Dedifferentiated amniotic fluid mesenchymal stem cell (primary cell): ENCODE measurements around the gene R3HDM2.
A peak's percentile ranks its signal among the peaks of the same experiment; 100 is the strongest.

Source experiments
- DNase-seq: peaks from one replicate; pipeline ENCODE4 v3.0.0-alpha.2; 2016; ENCODE audit errors: extremely low spot score

R3HDM2 gene

DNA sequence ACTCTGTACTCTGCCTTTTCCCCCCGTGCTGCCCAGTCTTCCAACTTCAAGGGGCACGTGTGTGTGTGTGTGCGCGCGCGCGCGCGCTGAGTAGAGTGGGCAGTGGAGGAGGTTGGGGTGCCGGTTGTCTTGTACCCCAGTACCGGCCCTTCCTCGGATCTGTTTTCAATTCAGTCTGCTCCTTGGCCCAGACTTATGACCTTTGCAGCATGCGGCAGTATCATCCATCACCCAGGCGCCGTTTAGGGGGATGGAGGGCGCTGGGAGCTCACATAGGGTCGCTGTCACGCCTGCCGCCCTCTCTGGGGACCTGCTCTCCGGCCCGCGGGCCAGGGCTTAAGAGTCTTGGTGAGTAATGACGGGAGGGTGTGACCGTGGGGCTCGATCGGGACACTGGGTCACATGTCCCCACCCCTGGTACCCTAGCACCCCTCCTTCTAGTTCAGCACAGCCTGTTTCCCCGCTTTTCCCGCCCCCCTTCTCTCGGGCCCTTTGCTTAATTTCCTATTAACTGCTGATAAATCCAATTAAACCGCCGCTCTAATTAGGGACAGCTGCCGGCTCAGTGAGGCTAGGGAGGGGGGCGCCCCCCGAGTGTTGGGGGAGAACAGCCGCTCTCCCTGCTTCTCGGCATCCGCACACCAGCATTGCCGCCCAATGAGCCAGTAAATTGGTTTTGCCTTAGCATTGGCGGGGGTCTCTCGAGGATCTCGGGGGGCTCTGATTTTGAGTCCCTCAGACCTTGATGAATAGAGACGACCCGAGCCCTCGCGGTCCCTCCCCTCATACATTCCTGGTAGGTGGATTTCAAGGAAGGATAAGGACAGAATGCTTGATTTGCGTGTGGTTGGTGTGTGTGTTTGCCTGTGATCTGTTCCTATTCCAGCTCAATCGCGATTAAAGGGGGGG is 189.2 kb downstream of the R3HDM2 start:
- DNase-seq: no peak

DNA sequence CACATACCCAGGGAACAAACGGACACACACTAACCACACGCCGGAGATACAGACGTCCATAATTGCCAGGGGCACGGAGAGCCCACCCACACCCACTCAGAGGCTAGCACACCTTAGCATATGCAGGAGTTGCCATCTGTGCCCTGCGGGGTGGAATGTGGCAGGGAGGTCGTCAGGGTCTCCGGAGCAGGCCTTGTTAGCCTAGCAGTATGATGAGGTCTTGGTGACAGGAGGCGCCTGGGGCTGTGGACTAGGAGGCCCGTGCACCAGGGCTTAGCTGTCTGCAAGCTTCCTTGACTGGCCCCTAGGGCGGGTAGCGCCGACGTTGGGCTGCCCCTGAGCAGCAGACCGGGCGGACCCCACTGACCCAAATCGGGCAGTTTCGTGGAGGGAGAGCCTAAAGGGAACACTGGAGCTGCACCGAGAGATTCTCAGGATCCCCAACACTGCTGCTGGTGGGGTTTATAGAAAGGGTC is 189.9 kb downstream of the R3HDM2 start:
- DNase-seq: no peak

DNA sequence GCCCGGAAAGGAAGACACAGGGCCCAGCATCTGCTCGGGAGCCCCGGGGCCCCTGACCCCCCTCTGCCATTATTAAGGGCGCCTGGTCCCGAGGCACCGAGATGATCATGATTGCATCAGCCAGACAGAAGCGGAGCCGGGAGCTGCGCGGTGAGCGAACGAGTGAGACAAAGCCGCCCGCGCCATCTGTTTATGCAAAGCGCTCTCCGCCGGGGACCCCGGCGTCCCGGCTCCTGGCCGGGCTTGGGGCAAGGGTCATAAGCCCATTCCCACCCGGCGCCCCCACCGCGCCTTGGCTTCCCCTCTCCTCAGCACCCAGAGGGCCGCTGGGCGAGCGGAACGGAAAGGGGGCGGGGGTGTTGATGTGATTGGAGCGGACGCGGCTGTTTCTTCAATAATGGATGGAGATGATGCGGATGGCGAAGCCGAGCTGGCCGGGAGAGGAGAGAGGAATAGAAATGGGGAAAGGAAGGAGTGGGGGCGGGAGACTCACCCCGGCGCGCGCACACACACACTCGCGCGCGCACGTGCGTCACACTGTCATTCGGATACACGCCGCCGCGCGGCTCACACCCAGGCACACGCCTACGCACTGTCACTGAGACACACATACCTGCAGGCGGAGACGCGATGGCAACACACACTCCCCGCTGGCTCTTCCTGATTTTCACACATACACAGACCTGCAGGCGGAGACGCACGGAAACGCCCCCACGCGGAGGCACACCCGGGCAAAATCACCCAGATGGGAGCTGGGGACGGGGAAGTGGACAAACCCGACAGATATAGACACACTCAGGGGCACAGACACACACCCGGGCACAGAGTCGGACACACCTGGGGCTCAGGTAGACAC is 190.5 kb downstream of the R3HDM2 start:
- peak; percentile 58 for DNase-seq

DNA sequence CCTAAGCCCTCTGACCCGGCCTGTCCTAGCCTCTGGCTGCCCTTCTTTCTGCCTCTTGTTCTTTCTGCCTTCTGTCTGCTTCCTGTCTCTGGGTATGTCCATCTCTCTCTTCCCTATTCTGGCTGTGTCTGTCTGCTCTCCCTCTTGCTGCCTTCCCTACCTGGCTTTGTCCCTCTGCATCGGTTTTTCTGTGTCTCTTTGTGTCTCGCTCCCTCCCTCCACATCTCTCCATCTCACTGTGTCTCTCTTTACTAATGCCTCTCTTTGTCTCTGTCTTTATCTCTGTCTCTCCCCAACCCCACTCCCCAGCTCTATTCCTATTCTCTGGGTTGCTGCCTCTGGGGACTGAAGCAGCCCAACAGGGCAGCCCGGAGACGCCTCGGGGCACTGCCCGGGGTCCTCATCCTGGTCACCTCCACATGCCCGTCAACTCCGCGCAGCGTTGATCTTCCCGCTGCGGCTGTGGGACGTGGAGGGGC is 191.2 kb downstream of the R3HDM2 start:
- no peak for DNase-seq

DNA sequence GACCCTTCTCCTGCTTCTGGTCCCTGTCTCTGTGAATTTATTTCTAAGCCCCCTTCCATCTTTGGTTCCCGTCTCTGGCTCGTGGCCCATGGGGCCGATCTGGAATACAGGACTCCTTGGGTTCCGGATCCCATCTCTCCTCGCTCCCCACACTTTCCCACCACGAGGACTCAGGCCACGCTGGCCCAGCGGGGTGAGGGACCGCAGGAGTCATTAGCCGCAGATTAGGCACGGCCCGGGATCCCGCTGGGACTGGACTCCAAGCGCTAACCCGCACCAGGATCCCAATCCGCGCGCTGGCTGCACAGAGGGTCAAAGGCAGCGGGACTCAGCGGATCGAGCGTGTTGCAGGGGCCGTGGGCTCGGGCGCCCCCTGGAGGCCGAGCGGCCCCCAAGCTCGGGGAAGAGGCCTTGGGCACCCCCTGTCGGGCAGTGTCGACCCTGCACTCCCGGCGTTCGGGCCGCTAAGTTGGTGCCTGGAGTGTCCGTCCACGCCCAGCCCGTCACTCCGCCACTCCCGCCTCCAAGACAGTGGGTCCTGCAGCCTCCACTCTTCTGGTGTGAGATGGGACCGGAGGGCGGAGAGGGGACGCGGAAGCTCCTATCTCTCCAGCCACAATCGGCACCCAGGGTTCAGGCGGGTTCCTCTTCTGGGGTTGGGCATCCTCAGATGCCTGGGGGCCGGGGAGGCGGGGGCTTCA is 191.8 kb downstream of the R3HDM2 start:
- peak; percentile 87 for DNase-seq

DNA sequence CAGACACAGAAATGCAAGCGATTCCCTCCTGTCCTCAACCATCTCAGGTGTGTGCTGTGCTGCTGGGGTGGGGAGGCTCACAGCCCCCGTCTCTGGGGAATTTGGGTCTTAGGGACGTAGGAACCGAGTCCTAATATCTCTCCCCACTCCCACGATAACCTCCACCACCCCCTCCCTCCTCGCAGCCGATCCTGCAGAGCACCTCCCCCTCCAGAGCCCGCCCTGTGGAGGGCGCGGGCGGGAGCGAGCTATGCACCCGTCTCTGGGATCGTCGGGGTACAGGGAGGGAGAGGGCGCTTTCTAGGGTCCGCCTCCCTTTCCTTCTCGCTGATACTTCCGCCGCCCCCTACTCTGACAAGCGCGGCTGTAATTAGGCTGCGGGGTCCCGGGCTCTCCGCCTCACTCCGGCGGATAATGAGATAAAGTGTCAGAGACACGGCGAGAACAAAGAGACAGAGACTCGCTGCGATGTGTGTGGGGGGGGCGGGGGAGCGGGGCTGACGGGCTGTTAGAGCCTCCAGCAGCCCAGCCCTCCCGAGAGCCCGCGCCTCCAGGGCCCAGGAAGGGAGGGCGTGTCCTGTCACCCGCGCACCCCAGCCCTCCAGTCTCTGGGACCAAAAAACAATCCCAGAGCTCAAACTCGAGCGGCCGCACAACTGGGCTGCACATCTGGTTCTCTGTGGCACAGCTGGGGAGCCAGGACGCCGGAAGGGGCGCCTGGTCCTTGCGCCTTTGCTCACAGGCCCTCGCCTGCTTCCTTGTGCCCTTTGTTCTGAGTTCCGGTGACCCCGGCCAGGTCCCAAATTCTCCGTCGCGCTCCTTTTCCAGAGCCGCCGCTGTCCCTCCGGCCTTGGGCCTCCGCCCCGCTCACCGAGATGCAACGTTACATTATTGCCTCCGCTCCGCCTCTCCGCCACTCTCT is 192.7 kb downstream of the R3HDM2 start:
- no peak for DNase-seq

DNA sequence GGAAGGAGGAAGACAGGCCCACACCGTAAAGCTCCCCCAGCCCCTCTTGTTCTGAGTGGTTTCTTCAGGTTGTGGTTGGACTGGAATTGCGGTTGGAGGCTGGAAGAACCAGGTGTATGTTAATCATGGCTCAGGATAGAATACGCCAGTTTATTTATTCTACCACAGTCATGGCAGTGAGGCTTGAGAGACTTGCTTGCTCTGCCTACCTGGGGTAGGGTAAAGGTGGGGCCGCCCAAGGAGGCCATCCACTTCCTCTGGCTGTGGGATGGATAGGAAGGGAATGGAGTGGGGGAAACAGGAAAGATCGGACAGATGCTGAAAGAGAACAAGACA is 193.3 kb downstream of the R3HDM2 start:
- no peak for DNase-seq

DNA sequence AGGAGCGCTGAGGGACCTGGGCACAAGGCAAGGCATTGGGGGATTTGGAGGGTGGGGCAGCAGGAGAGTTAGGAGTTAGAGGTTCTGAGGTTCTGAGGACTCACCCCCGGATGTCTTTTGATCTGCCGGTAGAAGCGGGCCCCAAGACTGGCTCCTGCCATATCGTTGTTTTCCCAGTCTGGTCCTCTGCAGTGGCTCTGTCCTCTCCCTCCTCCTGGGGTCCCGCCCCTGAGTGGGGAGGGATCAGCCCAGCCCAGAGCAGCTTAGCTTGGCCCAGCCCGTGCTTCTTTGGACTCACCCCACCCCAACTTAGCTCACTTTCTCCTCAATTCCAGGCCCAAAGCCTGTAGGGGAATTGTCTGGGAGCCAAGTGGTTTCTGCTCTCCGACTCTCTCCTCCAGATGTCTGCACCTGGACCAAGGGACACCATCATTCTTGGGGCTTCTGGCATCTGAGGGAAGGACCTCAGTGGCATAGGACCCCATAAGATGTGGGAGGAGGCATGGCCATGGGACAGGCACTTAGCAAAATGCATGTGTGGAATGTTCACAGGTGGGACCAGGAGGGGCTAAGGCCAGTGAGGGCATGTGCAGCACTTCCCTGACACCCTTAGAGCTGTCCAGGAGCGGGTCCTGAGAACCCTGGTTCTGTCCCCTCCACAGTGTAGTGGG is 193.8 kb downstream of the R3HDM2 start:
- DNase-seq: peak; percentile 39

DNA sequence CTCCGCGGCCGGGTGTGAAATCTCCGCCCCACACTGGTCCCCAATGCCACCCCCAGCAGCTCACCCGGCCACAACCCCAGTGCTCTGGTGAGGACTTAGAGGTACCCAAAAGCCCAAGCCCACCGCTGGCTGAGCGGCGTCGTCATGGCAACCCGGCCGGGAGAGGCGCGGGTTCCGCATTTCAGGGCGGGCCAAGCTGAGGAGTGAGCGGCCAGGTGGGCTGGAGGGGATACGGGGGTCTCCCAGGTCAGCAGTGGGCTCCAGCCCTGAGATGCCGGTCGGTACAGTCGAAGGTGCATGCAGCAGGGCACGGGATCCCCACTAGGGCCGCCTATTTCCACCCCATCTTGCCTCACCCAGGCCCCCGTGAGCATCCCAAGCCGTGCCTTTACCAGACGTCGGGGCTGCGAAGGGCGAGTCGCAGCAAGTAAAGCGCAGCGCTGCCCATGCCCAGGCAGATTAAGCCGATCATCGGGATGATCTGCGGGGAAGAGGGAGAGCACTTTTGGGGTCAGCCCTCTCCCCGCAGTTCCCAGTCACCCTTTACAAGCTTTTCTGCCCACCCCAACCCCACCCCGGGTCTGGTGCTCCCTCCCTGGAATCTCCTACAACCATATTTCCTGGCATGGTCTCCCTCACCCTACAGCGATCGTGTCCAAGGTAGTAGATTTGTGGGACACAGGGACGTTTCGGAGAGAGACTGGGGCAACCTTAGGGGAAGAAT is 194.5 kb downstream of the R3HDM2 start:
- no peak for DNase-seq

DNA sequence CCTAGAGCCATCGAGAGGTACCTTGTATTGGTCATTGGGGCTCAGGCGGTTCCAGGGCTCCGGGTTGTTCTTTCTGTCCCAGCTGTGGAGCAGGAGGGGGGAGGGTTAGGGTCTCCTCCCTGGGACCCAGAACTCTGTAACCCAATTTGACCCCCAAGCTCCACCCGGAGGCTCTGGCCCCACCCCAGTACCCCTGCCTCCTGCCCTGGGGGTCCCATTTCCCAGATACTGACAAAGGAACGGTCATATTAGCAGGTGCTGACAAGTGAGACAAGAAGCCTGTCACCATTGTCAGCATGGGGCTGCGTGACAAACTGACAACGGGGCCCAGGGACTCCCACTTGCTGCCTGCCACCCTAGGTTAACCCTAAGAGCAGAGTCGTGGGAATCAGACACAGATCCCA is 195.1 kb downstream of the R3HDM2 start:
- DNase-seq: no peak

DNA sequence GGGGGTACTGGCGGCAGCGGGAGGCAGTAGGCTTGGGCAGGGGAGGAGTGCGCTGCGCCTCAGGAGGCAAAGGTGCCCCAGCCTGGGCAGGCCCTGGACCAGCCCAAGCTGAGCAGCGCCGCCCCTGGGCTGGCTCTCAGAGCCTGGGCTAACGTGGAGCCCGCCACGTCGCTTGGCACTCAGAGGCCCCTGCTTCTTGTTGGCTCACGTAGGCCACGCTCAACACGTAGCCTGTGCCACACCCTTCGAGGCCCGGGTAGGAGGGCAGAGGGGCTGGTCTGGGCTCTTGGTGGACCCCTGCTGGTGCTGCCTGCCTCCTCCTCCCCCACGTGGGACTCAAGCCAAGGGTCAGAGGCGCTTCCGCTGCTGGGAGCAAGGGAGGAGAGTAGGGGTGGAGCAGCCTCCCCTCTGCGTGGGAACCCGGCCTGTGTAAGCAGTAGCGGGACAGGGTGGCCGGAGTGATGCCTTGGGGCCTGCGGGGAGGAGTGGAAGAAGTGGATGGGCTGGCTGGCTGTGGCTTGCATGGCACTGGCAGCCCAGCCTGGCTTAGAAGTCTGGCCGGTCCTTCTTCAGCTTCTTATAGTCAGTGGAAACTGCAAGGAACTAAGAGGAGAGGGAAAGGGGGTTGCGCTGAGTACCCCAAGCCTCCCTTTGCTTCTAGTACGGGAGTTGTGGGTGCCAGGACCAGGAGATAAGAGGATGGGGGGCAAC is 195.7 kb downstream of the R3HDM2 start:
- no peak for DNase-seq

DNA sequence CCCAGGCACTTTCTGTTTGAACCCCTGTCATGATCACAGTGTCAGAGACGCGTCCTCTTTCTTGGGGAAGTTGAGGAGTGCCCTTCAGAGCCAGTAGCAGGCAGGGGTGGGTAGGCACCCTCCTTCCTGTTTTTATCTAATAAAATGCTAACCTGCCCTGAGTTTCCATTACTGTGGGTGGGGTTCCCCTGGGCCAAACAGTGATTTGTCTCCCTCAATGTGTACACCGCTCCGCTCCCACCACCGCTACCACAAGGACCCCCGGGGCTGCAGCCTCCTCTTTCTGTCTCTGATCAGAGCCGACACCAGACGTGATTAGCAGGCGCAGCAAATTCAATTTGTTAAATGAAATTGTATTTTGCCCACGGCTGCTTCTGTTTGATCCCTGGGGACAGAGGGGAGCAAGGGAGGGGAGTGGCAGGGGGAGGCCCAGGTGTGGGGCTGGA is 196.2 kb downstream of the R3HDM2 start:
- DNase-seq: no peak

DNA sequence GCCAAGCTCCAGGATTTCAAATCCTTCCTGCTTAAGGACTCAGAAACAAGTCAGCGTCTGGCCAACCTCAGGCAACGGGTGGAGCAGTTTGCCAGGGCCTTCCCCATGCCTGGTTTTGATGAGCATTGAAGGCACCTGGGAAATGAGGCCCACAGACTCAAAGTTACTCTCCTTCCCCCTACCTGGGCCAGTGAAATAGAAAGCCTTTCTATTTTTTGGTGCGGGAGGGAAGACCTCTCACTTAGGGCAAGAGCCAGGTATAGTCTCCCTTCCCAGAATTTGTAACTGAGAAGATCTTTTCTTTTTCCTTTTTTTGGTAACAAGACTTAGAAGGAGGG is 196.6 kb downstream of the R3HDM2 start:
- no peak for DNase-seq

DNA sequence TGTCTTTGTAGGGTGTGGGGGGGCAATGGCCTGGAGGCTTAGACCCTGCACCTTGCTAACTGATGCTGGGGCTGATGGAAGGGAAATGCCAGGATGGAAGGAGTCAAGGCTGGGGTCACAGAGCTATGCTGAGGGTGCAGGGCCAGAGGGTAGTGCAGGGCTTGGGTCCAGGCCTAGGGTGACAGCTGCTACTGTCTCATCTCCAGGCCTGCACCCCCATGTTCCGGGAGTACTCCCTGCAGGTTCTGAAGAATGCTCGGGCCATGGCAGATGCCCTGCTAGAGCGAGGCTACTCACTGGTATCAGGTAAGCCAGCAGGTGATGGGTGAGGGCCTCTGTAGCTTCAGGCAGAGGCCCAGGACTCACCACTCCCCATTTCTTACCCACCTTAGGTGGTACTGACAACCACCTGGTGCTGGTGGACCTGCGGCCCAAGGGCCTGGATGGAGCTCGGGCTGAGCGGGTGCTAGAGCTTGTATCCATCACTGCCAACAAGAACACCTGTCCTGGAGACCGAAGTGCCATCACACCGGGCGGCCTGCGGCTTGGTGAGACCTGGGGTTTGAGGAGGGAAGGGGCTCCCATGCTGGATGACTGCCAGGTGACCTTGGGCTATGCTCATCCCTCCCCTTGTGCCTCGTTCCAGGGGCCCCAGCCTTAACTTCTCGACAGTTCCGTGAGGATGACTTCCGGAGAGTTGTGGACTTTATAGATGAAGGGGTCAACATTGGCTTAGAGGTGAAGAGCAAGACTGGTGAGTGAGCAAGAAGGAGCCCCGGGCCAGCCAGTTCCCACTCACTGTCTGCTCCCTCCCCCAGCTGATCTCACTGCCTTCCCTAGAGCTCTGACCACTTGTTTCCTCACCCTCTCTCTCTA is 197.2 kb downstream of the R3HDM2 start:
- no peak for DNase-seq

DNA sequence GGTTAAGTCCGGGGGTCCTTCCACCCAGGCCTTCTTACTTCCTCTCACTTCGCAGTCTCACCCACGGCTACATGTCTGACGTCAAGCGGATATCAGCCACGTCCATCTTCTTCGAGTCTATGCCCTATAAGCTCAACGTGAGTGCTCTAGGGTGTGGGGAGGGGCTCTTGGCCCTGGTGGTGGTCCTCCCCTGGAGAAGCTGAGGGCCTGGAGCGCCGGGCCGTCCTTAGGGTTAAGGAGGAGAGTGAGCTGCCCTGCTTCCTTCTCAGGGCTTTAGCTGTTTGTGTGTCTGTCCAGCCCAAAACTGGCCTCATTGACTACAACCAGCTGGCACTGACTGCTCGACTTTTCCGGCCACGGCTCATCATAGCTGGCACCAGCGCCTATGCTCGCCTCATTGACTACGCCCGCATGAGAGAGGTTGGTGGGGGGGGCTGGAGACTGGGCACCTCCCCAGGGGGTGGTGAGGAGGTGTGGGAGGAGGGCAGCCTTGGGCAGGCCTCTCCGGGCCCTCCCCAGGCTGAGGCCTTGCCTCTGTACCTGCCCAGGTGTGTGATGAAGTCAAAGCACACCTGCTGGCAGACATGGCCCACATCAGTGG is 198.6 kb downstream of the R3HDM2 start:
- no peak for DNase-seq

DNA sequence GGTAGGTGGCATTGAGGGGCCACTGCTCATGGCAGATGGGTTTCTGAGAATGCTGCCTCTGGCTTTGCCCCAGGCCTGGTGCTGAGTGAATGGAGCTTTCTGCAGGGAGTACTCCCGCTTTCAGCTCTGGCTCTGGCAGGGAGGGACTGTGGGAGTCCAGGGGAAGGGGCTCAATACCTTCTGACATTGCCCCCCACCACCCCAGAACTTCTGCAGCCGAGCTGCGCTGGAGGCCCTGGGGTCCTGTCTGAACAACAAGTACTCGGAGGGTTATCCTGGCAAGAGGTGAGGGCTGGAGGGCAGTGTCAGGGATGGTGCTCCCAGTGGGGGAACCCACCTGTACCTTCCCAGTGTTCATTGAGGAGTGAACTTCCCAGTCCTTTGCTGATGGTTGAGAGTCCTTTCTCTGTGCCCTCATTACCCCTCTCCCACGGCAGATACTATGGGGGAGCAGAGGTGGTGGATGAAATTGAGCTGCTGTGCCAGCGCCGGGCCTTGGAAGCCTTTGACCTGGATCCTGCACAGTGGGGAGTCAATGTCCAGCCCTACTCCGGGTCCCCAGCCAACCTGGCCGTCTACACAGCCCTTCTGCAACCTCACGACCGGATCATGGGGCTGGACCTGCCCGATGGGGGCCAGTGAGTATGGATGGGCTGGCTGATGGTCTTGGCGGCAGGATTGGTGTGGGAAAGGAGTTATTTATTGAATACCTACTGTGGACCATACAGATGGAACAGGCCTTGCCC is 199.4 kb downstream of the R3HDM2 start:
- no peak for DNase-seq
